Measurements from ENCODE around the gene TYROBP.

Gene TYROBP

GRCh38 chr19:35861640-35862160 lies 46.4 kb downstream of the TYROBP start:
- Histone ChIP-seq H3K4me3 (replicated peaks; ENCODE audit: low read depth, low read length) (no peak overlapping the region), H3K27me3 (replicated peaks; ENCODE audit: control insufficient read depth, insufficient read depth, low read length) (peaks cover 3% of the 10 kb centered on the region; the same call in 1 of the 2 replicates), H3K36me3 (ENCODE audit: control insufficient read depth, insufficient read depth, low read length) (no peaks in the 10 kb centered on the region)
- no peak for DNase-seq (ENCODE audit: extremely low read depth, insufficient read length)
- TF ChIP-seq CTCF (IDR thresholded peaks at IDR 0.05; ENCODE audit: insufficient read depth, low read length, poor library complexity, severe bottlenecking), result no peak

- no peak for TF ChIP-seq CTCF (IDR thresholded peaks at IDR 0.05; ENCODE audit: insufficient read depth, low read length, poor library complexity, severe bottlenecking)
- DNase-seq (ENCODE audit: extremely low read depth, insufficient read length), result no peak
- H3K4me3 ChIP-seq (replicated peaks; ENCODE audit: low read depth, low read length), result no peak overlapping the region
Measured at GRCh38 chr19:35860818-35861639, 47.1 kb downstream of the TYROBP start.

GRCh38 chr19:35860436-35860817 lies 47.7 kb downstream of the TYROBP start:
- Histone ChIP-seq H3K27me3 (replicated peaks; ENCODE audit: control insufficient read depth, insufficient read depth, low read length) (peaks cover 3% of the 10 kb centered on the region; the same call in 1 of the 2 replicates), H3K4me3 (replicated peaks; ENCODE audit: low read depth, low read length) (no peak overlapping the region), H3K36me3 (ENCODE audit: control insufficient read depth, insufficient read depth, low read length) (no peaks in the 10 kb centered on the region)
- TF ChIP-seq CTCF (IDR thresholded peaks at IDR 0.05; ENCODE audit: insufficient read depth, low read length, poor library complexity, severe bottlenecking), result no peak
- DNase-seq (ENCODE audit: extremely low read depth, insufficient read length), result no peak

More at GRCh38 chr19:35860818-35861639, 47.1 kb downstream of the TYROBP start:
- Histone ChIP-seq H3K36me3 (ENCODE audit: control insufficient read depth, insufficient read depth, low read length) (no peaks in the 10 kb centered on the region), H3K27me3 (replicated peaks; ENCODE audit: control insufficient read depth, insufficient read depth, low read length) (peaks cover 3% of the 10 kb centered on the region; the same call in 1 of the 2 replicates)

- Histone ChIP-seq H3K36me3 (ENCODE audit: control insufficient read depth, insufficient read depth, low read length) (no peaks in the 10 kb centered on the region), H3K4me3 (replicated peaks; ENCODE audit: low read depth, low read length) (no peak overlapping the region), H3K27me3 (replicated peaks; ENCODE audit: control insufficient read depth, insufficient read depth, low read length) (peaks cover 3% of the 10 kb centered on the region; the same call in 1 of the 2 replicates)
- DNase-seq (ENCODE audit: extremely low read depth, insufficient read length), result no peak
- no peak for TF ChIP-seq CTCF (IDR thresholded peaks at IDR 0.05; ENCODE audit: insufficient read depth, low read length, poor library complexity, severe bottlenecking)
Measured at GRCh38 chr19:35859414-35859813, 48.7 kb downstream of the TYROBP start.

GRCh38 chr19:35858311-35858710 lies 49.8 kb downstream of the TYROBP start:
- Histone ChIP-seq H3K36me3 (ENCODE audit: control insufficient read depth, insufficient read depth, low read length) (no peaks in the 10 kb centered on the region), H3K27me3 (replicated peaks; ENCODE audit: control insufficient read depth, insufficient read depth, low read length) (peaks cover 3% of the 10 kb centered on the region), H3K4me3 (replicated peaks; ENCODE audit: low read depth, low read length) (no peak overlapping the region)
- DNase-seq (ENCODE audit: extremely low read depth, insufficient read length), result no peak
- TF ChIP-seq CTCF (IDR thresholded peaks at IDR 0.05; ENCODE audit: insufficient read depth, low read length, poor library complexity, severe bottlenecking), result no peak

Measured in GM06990 (cell line).